ENCODE data around the gene MGAT3.

The MGAT3 gene

GRCh38 chr22:39477542-39477941 is 20.7 kb downstream of the MGAT3 start:
- Histone ChIP-seq H3K4me3 (ENCODE audit: low read depth, low read length) (no peak overlapping the region), H3K9ac (ENCODE audit: low read depth, low read length) (no peak overlapping the region), H3K36me3 (ENCODE audit: control insufficient read depth, insufficient read depth, low read length) (no peaks in the 10 kb centered on the region), H3K27me3 (ENCODE audit: control insufficient read depth, insufficient read depth, low read length) (no peaks in the 10 kb centered on the region), H3K4me1 (ENCODE audit: control insufficient read depth, insufficient read depth, low read length) (peaks cover 5% of the 10 kb centered on the region), H3K9me3 (ENCODE audit: control insufficient read depth, insufficient read depth, low read length) (no peaks in the 10 kb centered on the region)

GRCh38 chr22:39478441-39478850 is 21.6 kb downstream of the MGAT3 start:
- Histone ChIP-seq H3K9ac (ENCODE audit: low read depth, low read length) (no peak overlapping the region), H3K36me3 (ENCODE audit: control insufficient read depth, insufficient read depth, low read length) (no peaks in the 10 kb centered on the region), H3K4me3 (ENCODE audit: low read depth, low read length) (no peak overlapping the region), H3K4me1 (ENCODE audit: control insufficient read depth, insufficient read depth, low read length) (peaks cover 5% of the 10 kb centered on the region), H3K9me3 (ENCODE audit: control insufficient read depth, insufficient read depth, low read length) (no peaks in the 10 kb centered on the region), H3K27me3 (ENCODE audit: control insufficient read depth, insufficient read depth, low read length) (no peaks in the 10 kb centered on the region)

GRCh38 chr22:39479254-39479653 is 22.4 kb downstream of the MGAT3 start:
- no peak overlapping the region for H3K4me3 ChIP-seq (ENCODE audit: low read depth, low read length)
- peaks cover 3% of the 10 kb centered on the region for H3K4me1 ChIP-seq (ENCODE audit: control insufficient read depth, insufficient read depth, low read length)
- no peaks in the 10 kb centered on the region for H3K9me3 ChIP-seq (ENCODE audit: control insufficient read depth, insufficient read depth, low read length)
- H3K9ac ChIP-seq (ENCODE audit: low read depth, low read length): no peak overlapping the region
- H3K27me3 ChIP-seq (ENCODE audit: control insufficient read depth, insufficient read depth, low read length): no peaks in the 10 kb centered on the region
- no peaks in the 10 kb centered on the region for H3K36me3 ChIP-seq (ENCODE audit: control insufficient read depth, insufficient read depth, low read length)

- no peaks in the 10 kb centered on the region for H3K27me3 ChIP-seq (ENCODE audit: control insufficient read depth, insufficient read depth, low read length)
- H3K4me1 ChIP-seq (ENCODE audit: control insufficient read depth, insufficient read depth, low read length): no peaks in the 10 kb centered on the region
- H3K9ac ChIP-seq (ENCODE audit: low read depth, low read length): no peak overlapping the region
- H3K4me3 ChIP-seq (ENCODE audit: low read depth, low read length): no peak overlapping the region
- no peaks in the 10 kb centered on the region for H3K9me3 ChIP-seq (ENCODE audit: control insufficient read depth, insufficient read depth, low read length)
- no peaks in the 10 kb centered on the region for H3K36me3 ChIP-seq (ENCODE audit: control insufficient read depth, insufficient read depth, low read length)
Measured at GRCh38 chr22:39480557-39480956, 23.7 kb downstream of the MGAT3 start.

- no peak overlapping the region for H3K4me3 ChIP-seq (ENCODE audit: low read depth, low read length)
- no peak overlapping the region for H3K9ac ChIP-seq (ENCODE audit: low read depth, low read length)
- no peaks in the 10 kb centered on the region for H3K36me3 ChIP-seq (ENCODE audit: control insufficient read depth, insufficient read depth, low read length)
- no peaks in the 10 kb centered on the region for H3K4me1 ChIP-seq (ENCODE audit: control insufficient read depth, insufficient read depth, low read length)
- H3K9me3 ChIP-seq (ENCODE audit: control insufficient read depth, insufficient read depth, low read length): no peaks in the 10 kb centered on the region
- no peaks in the 10 kb centered on the region for H3K27me3 ChIP-seq (ENCODE audit: control insufficient read depth, insufficient read depth, low read length)
Measured at GRCh38 chr22:39481054-39481453, 24.2 kb downstream of the MGAT3 start.

GRCh38 chr22:39481595-39481994 is 24.8 kb downstream of the MGAT3 start:
- H3K4me1 ChIP-seq (ENCODE audit: control insufficient read depth, insufficient read depth, low read length): no peaks in the 10 kb centered on the region
- no peaks in the 10 kb centered on the region for H3K36me3 ChIP-seq (ENCODE audit: control insufficient read depth, insufficient read depth, low read length)
- no peak overlapping the region for H3K4me3 ChIP-seq (ENCODE audit: low read depth, low read length)
- no peaks in the 10 kb centered on the region for H3K9me3 ChIP-seq (ENCODE audit: control insufficient read depth, insufficient read depth, low read length)
- H3K9ac ChIP-seq (ENCODE audit: low read depth, low read length): no peak overlapping the region
- no peaks in the 10 kb centered on the region for H3K27me3 ChIP-seq (ENCODE audit: control insufficient read depth, insufficient read depth, low read length)

- no peaks in the 10 kb centered on the region for H3K36me3 ChIP-seq (ENCODE audit: control insufficient read depth, insufficient read depth, low read length)
- H3K4me1 ChIP-seq (ENCODE audit: control insufficient read depth, insufficient read depth, low read length): no peaks in the 10 kb centered on the region
- no peaks in the 10 kb centered on the region for H3K27me3 ChIP-seq (ENCODE audit: control insufficient read depth, insufficient read depth, low read length)
- no peaks in the 10 kb centered on the region for H3K9me3 ChIP-seq (ENCODE audit: control insufficient read depth, insufficient read depth, low read length)
- H3K4me3 ChIP-seq (ENCODE audit: low read depth, low read length): no peak overlapping the region
- H3K9ac ChIP-seq (ENCODE audit: low read depth, low read length): no peak overlapping the region
Measured at GRCh38 chr22:39482768-39483167, 26.0 kb downstream of the MGAT3 start.

GRCh38 chr22:39486951-39487825 is 30.4 kb downstream of the MGAT3 start:
- Histone ChIP-seq H3K9me3 (ENCODE audit: control insufficient read depth, insufficient read depth, low read length) (no peaks in the 10 kb centered on the region), H3K36me3 (ENCODE audit: control insufficient read depth, insufficient read depth, low read length) (no peaks in the 10 kb centered on the region), H3K4me1 (ENCODE audit: control insufficient read depth, insufficient read depth, low read length) (no peaks in the 10 kb centered on the region), H3K27me3 (ENCODE audit: control insufficient read depth, insufficient read depth, low read length) (no peaks in the 10 kb centered on the region), H3K4me3 (ENCODE audit: low read depth, low read length) (no peak overlapping the region), H3K9ac (ENCODE audit: low read depth, low read length) (no peak overlapping the region)

GRCh38 chr22:39487826-39488520 is 31.2 kb downstream of the MGAT3 start:
- no peaks in the 10 kb centered on the region for H3K27me3 ChIP-seq (ENCODE audit: control insufficient read depth, insufficient read depth, low read length)
- no peaks in the 10 kb centered on the region for H3K9me3 ChIP-seq (ENCODE audit: control insufficient read depth, insufficient read depth, low read length)
- no peaks in the 10 kb centered on the region for H3K36me3 ChIP-seq (ENCODE audit: control insufficient read depth, insufficient read depth, low read length)
- no peak overlapping the region for H3K9ac ChIP-seq (ENCODE audit: low read depth, low read length)
- no peak overlapping the region for H3K4me3 ChIP-seq (ENCODE audit: low read depth, low read length)
- no peaks in the 10 kb centered on the region for H3K4me1 ChIP-seq (ENCODE audit: control insufficient read depth, insufficient read depth, low read length)

GRCh38 chr22:39488563-39489083 is 31.8 kb downstream of the MGAT3 start:
- Histone ChIP-seq H3K4me1 (ENCODE audit: control insufficient read depth, insufficient read depth, low read length) (no peaks in the 10 kb centered on the region), H3K36me3 (ENCODE audit: control insufficient read depth, insufficient read depth, low read length) (no peaks in the 10 kb centered on the region), H3K4me3 (ENCODE audit: low read depth, low read length) (no peak overlapping the region), H3K27me3 (ENCODE audit: control insufficient read depth, insufficient read depth, low read length) (peaks cover 1% of the 10 kb centered on the region), H3K9me3 (ENCODE audit: control insufficient read depth, insufficient read depth, low read length) (no peaks in the 10 kb centered on the region), H3K9ac (ENCODE audit: low read depth, low read length) (no peak overlapping the region)

GRCh38 chr22:39489094-39490068 is 32.6 kb downstream of the MGAT3 start:
- peak overlapping the region; percentile 18 for H3K4me3 ChIP-seq (ENCODE audit: low read depth, low read length)

More at GRCh38 chr22:39489094-39490068, 32.6 kb downstream of the MGAT3 start:
- Histone ChIP-seq H3K9me3 (ENCODE audit: control insufficient read depth, insufficient read depth, low read length) (no peaks in the 10 kb centered on the region), H3K4me1 (ENCODE audit: control insufficient read depth, insufficient read depth, low read length) (no peaks in the 10 kb centered on the region), H3K27me3 (ENCODE audit: control insufficient read depth, insufficient read depth, low read length) (peaks cover 9% of the 10 kb centered on the region), H3K9ac (ENCODE audit: low read depth, low read length) (no peak overlapping the region), H3K36me3 (ENCODE audit: control insufficient read depth, insufficient read depth, low read length) (no peaks in the 10 kb centered on the region)

Data from iPS-15b (cell line).